ENCODE data around the gene SRSF4. TPM values are rescaled to one million over a fixed set of nuclear protein-coding genes. Genes with fewer than 3 reads are reported as not detected.

SRSF4 gene
- total RNA-seq, 1 donor from 2014 or later = 109 TPM

- no peaks in the 10 kb centered on the region for H3K4me1 Mint-ChIP-seq
- no peaks in the 10 kb centered on the region for H3K36me3 Mint-ChIP-seq (ENCODE audit: low read depth)
- no peaks in the 10 kb centered on the region for H3K9me3 Mint-ChIP-seq
- H3K27me3 Mint-ChIP-seq (ENCODE audit: low read depth) = no peaks in the 10 kb centered on the region
- TF ChIP-seq CTCF (conservative IDR thresholded peaks at IDR 0.05) = no peak
- peak overlapping the region; percentile 27 for H3K27ac Mint-ChIP-seq (ENCODE audit: unreplicated experiment)
- H3K4me3 Mint-ChIP-seq = no peak overlapping the region
- no peak for DNase-seq (ENCODE audit: low read depth, low spot score)
These were observed 26.7 kb upstream of the SRSF4 start for GRCh38 chr1:29208442-29208841.

GRCh38 chr1:29202584-29203340 lies 21.1 kb upstream of the SRSF4 start:
- Mint-ChIP-seq H3K9me3 (no peaks in the 10 kb centered on the region), H3K36me3 (ENCODE audit: low read depth) (no peaks in the 10 kb centered on the region), H3K4me1 (peaks cover 6% of the 10 kb centered on the region), H3K27me3 (ENCODE audit: low read depth) (no peaks in the 10 kb centered on the region), H3K27ac (ENCODE audit: unreplicated experiment) (no peak overlapping the region), H3K4me3 (no peak overlapping the region)
- TF ChIP-seq CTCF (conservative IDR thresholded peaks at IDR 0.05) = peak; percentile 98
- peak; percentile 99 for DNase-seq (ENCODE audit: low read depth, low spot score)

- H3K27ac Mint-ChIP-seq (ENCODE audit: unreplicated experiment) = peak overlapping the region; percentile 83
- peaks cover 6% of the 10 kb centered on the region for H3K4me1 Mint-ChIP-seq
- no peak for DNase-seq (ENCODE audit: low read depth, low spot score)
- TF ChIP-seq CTCF (conservative IDR thresholded peaks at IDR 0.05) = no peak
- no peaks in the 10 kb centered on the region for H3K36me3 Mint-ChIP-seq (ENCODE audit: low read depth)
- H3K4me3 Mint-ChIP-seq = no peak overlapping the region
- no peaks in the 10 kb centered on the region for H3K9me3 Mint-ChIP-seq
- no peaks in the 10 kb centered on the region for H3K27me3 Mint-ChIP-seq (ENCODE audit: low read depth)
These were observed 20.4 kb upstream of the SRSF4 start for GRCh38 chr1:29202053-29202452.

- Mint-ChIP-seq H3K36me3 (ENCODE audit: low read depth) (no peaks in the 10 kb centered on the region), H3K4me3 (no peak overlapping the region), H3K27ac (ENCODE audit: unreplicated experiment) (no peak overlapping the region), H3K27me3 (ENCODE audit: low read depth) (no peaks in the 10 kb centered on the region), H3K4me1 (peaks cover 6% of the 10 kb centered on the region), H3K9me3 (no peaks in the 10 kb centered on the region)
- no peak for TF ChIP-seq CTCF (conservative IDR thresholded peaks at IDR 0.05)
- DNase-seq (ENCODE audit: low read depth, low spot score) = no peak
These were observed 19.9 kb upstream of the SRSF4 start for GRCh38 chr1:29201595-29202051.

GRCh38 chr1:29200906-29201594 lies 19.4 kb upstream of the SRSF4 start:
- no peak for DNase-seq (ENCODE audit: low read depth, low spot score)
- no peaks in the 10 kb centered on the region for H3K9me3 Mint-ChIP-seq
- H3K27ac Mint-ChIP-seq (ENCODE audit: unreplicated experiment) = no peak overlapping the region
- H3K4me3 Mint-ChIP-seq = no peak overlapping the region
- TF ChIP-seq CTCF (conservative IDR thresholded peaks at IDR 0.05) = no peak
- no peaks in the 10 kb centered on the region for H3K27me3 Mint-ChIP-seq (ENCODE audit: low read depth)
- H3K4me1 Mint-ChIP-seq = peaks cover 6% of the 10 kb centered on the region
- H3K36me3 Mint-ChIP-seq (ENCODE audit: low read depth) = no peaks in the 10 kb centered on the region

Data from neural crest cell (in vitro differentiated cells).